HepG2 (cell line): ENCODE data around the gene FBXO24. TPM values are rescaled to one million over a fixed set of nuclear protein-coding genes. Genes with fewer than 3 reads are reported as not detected.

Source experiments
- CEBPG ChIP-seq: IDR thresholded peaks from 2 replicates; pipeline ENCODE4 v1.6.1; 2016
- CENPBD1 ChIP-seq: sonication (generic); formaldehyde crosslinking; IDR thresholded peaks from 2 replicates; pipeline ENCODE4 v1.8.0; 2022; ENCODE audit warnings: missing genetic modification reagents, low read depth, mild to moderate bottlenecking, borderline replicate concordance
- DNMT1 ChIP-seq: sonication (generic); formaldehyde crosslinking; IDR thresholded peaks from 2 replicates; pipeline ENCODE4 v1.5.1; 2020; ENCODE audit warnings: mild to moderate bottlenecking, missing genetic modification reagents
- ELK4 ChIP-seq: sonication (generic); formaldehyde crosslinking; IDR thresholded peaks from 2 replicates; pipeline ENCODE4 v1.9.0; 2021; ENCODE audit warnings: missing genetic modification reagents, borderline replicate concordance
- ETV5 ChIP-seq: IDR thresholded peaks from 2 replicates; pipeline ENCODE4 v1.6.1; 2018; ENCODE audit warnings: missing biosample characterization, missing genetic modification reagents, inconsistent platforms, borderline replicate concordance
- ETV6 ChIP-seq: sonication (generic); formaldehyde crosslinking; conservative IDR thresholded peaks from 2 replicates; pipeline ENCODE4 v1.4.0; 2020; ENCODE audit warnings: missing genetic modification reagents
- FUBP1 ChIP-seq: sonication (generic); formaldehyde crosslinking; IDR thresholded peaks from 2 replicates; pipeline ENCODE4 v1.5.1; 2020; ENCODE audit warnings: missing genetic modification reagents, mild to moderate bottlenecking, borderline replicate concordance
- HMGA1 ChIP-seq: sonication (generic); formaldehyde crosslinking; conservative IDR thresholded peaks from 2 replicates; pipeline ENCODE4 v1.4.0; 2020; ENCODE audit warnings: missing genetic modification reagents
- HNF4G ChIP-seq, 2 experiments: sonication (generic) in 1 of 2; formaldehyde crosslinking in 1 of 2; IDR thresholded peaks; 2 replicates each; pipeline versions ENCODE4 v1.4.0 to v1.6.1; 2011 to 2020; ENCODE audit warnings: borderline replicate concordance in 2 of 2, low read depth in 2 of 2, mild to moderate bottlenecking in 2 of 2, low read length in 1 of 2, missing genetic modification reagents in 1 of 2, moderate library complexity in 1 of 2
- KAT2B ChIP-seq: fragments of 150-350 bp; IDR thresholded peaks from 2 replicates; pipeline ENCODE4 v1.6.1; 2014; ENCODE audit warnings: low read depth, low read length, borderline replicate concordance
- NKX3-1 ChIP-seq: sonication (generic); formaldehyde crosslinking; IDR thresholded peaks from 2 replicates; pipeline ENCODE4 v1.5.0; 2020; ENCODE audit warnings: missing genetic modification reagents
- NR2F6 ChIP-seq, 2 experiments: IDR thresholded peaks; 2 replicates each; pipeline ENCODE4 v1.6.1; 2016; ENCODE audit warnings: antibody characterized with exemption in 1 of 2, mild to moderate bottlenecking in 1 of 2
- SYNCRIP ChIP-seq: fragments of 200-400 bp; formaldehyde crosslinking; IDR thresholded peaks from 2 replicates; pipeline ENCODE4 v1.6.1; 2018; ENCODE audit warnings: mild to moderate bottlenecking, low read depth, low read length; ENCODE audit not compliant: insufficient read depth
- THRA ChIP-seq: sonication (generic); formaldehyde crosslinking; IDR thresholded peaks from 2 replicates; pipeline ENCODE4 v1.4.0; 2020; ENCODE audit warnings: missing genetic modification reagents, borderline replicate concordance
- ZNF513 ChIP-seq: sonication (generic); formaldehyde crosslinking; conservative IDR thresholded peaks from 2 replicates; pipeline ENCODE4 v1.5.0; 2020; ENCODE audit warnings: missing genetic modification reagents
- ZNF556 ChIP-seq: sonication (generic); formaldehyde crosslinking; IDR thresholded peaks from 2 replicates; pipeline ENCODE4 v1.4.0; 2020; ENCODE audit warnings: mild to moderate bottlenecking, missing genetic modification reagents, borderline replicate concordance
- ZNF609 ChIP-seq: sonication (generic); formaldehyde crosslinking; IDR thresholded peaks from 2 replicates; pipeline ENCODE4 v1.4.0; 2020; ENCODE audit warnings: mild to moderate bottlenecking, missing genetic modification reagents, borderline replicate concordance
- polyA plus RNA-seq, 8 experiments: library from polyadenylated mRNA; depleted of rRNA in 3 of 8; stranded (reverse) in 7 of 8; unstranded in 1 of 8; fragments of >200 nt; fragmentation: Illumina TruSeq in 4 of 8; extraction: Trizol in 4 of 8; gene quantifications; 2 replicates each; pipeline versions ENCODE4 v1.2.1 to v1.2.3, GENCODE V29; 2011 to 2016; ENCODE audit warnings: low read depth in 4 of 8, missing spikeins in 1 of 8, mixed read lengths in 1 of 8; ENCODE audit not compliant: insufficient read depth in 1 of 8
- total RNA-seq, 5 experiments: library from RNA; depleted of rRNA; stranded (reverse); fragments of >200 nt; fragmentation: Illumina TruSeq; extraction: Trizol; gene quantifications; 2 replicates each; pipeline ENCODE4 v1.2.3, GENCODE V29; 2016; ENCODE audit warnings: low read depth in 1 of 5

Gene FBXO24
- total and polyA plus RNA-seq, 2 of the 13 experiments (the other 11 are each of a cell fraction or from before 2014, with no cell fraction given): 0.20 to 0.55 TPM

- no peak for TF ChIP-seq ZNF609 (CRISPR knock-in tag)
- TF ChIP-seq NKX3-1 (CRISPR knock-in tag): no peak
- TF ChIP-seq NR2F6 (IDR thresholded peaks at IDR 0.05): 0 out of 2 replicates have a peak, but pooled peaks have one; percentile 7
- peak; percentile 74 for TF ChIP-seq NR2F6 (CRISPR knock-in tag; IDR thresholded peaks at IDR 0.05)
- no peak for TF ChIP-seq ETV6 (CRISPR knock-in tag)
- no peak for TF ChIP-seq ZNF513
- TF ChIP-seq THRA (CRISPR knock-in tag): no peak
- TF ChIP-seq HMGA1 (CRISPR knock-in tag): no peak
- no peak for TF ChIP-seq KAT2B
- TF ChIP-seq CENPBD1 (CRISPR knock-in tag): no peak
- no peak for TF ChIP-seq HNF4G (IDR thresholded peaks at IDR 0.05; ENCODE audit: borderline replicate concordance, low read depth, low read length)
- no peak for TF ChIP-seq HNF4G (CRISPR knock-in tag; IDR thresholded peaks at IDR 0.05; ENCODE audit: borderline replicate concordance, low read depth)
- TF ChIP-seq SYNCRIP: no peak
- TF ChIP-seq ZNF556 (CRISPR knock-in tag): no peak
- no peak for TF ChIP-seq FUBP1 (CRISPR knock-in tag)
- no peak for TF ChIP-seq CEBPG (CRISPR knock-in tag)
- no peak for TF ChIP-seq ETV5
- no peak for TF ChIP-seq ELK4 (CRISPR knock-in tag)
- no peak for TF ChIP-seq DNMT1 (CRISPR knock-in tag)
These were observed 35.4 kb downstream of the FBXO24 start (continued) for GRCh38 chr7:100621554-100621953.
